GM12875 (cell line): ENCODE results near the gene CPN1.

ENCODE experiments used
- H3K4me3 ChIP-seq: one replicate; pipeline ENCODE4 v1.5.1; 2011; ENCODE audit warnings: low read depth, low read length, control low read depth
- CTCF ChIP-seq: IDR thresholded peaks from 2 replicates; pipeline ENCODE4 v1.5.1; 2011; ENCODE audit warnings: low read depth, mild to moderate bottlenecking, control low read depth, inconsistent platforms, low read length, moderate library complexity, borderline replicate concordance; ENCODE audit not compliant: insufficient read depth

The CPN1 gene

GRCh38 chr10:100004805-100005510, 76.7 kb downstream of the CPN1 start:
- no peak for TF ChIP-seq CTCF
- no peak overlapping the region for H3K4me3 ChIP-seq

- TF ChIP-seq CTCF: no peak
Measured at GRCh38 chr10:100000109-100000644, 81.5 kb downstream of the CPN1 start.

DNA sequence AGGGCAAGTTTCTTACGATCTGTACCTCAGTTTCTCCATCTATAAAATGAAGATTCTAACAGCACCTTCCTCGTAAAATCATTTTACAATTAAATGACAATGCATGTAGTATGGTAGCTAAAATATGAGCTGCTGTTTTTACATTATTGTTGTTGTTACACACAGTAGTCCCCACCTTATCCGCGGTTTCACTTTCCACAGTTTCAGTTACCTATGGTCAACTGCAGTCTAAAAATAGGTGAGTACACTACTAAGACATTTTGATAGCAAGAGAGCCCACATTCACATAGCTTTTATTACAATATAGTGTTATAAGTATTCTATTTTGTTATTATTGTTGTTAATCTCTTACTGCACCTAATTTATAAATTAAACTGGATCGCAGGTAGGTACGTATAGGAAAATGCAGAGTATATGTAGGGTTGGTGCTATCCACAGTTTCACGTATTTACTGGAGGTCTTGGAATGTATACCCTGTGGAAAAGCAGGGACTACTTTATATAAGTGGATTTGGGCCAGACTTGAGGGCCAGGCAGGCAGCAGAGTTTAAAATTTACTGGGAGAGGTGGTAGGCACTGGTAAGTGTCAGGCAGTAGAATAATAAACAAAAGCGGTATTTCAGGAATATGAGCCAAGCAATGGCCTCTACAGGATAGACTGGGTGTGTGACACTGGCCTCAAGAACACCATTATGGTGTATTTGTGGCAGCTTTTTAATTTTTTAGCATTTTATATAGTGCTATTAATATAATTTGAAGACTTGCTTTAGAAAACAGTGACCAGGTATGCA, 82.2 kb downstream of the CPN1 start:
- no peak overlapping the region for H3K4me3 ChIP-seq
- no peak for TF ChIP-seq CTCF

More at GRCh38 chr10:100000109-100000644, 81.5 kb downstream of the CPN1 start:
- no peak overlapping the region for H3K4me3 ChIP-seq

GRCh38 chr10:99998889-99999288, 82.8 kb downstream of the CPN1 start:
- TF ChIP-seq CTCF: no peak

GRCh38 chr10:99996671-99997648, 84.7 kb downstream of the CPN1 start:
- H3K4me3 ChIP-seq: no peak overlapping the region
- TF ChIP-seq CTCF: no peak

More at GRCh38 chr10:99998889-99999288, 82.8 kb downstream of the CPN1 start:
- H3K4me3 ChIP-seq: no peak overlapping the region

DNA sequence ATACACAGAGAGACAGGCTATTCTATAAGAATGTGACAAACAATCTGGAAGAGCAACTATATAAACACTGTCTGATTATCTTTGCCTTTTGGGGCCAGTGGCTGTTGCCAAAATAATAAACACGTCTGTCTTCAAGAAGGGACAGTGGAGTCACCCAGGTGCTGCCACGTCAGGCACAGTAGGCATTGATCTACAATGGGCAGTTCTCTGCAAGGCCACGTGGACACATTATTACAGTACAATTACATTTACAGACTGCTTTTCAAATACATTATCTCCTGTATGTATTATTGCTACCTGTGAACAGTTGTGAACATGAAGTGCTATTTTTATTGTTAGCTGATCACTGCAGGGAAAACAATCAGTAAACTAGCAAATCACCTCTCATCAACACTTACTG, 86.0 kb downstream of the CPN1 start:
- TF ChIP-seq CTCF: no peak
- no peak overlapping the region for H3K4me3 ChIP-seq
